Measurements from ENCODE around the gene INPPL1.

The INPPL1 gene

DNA sequence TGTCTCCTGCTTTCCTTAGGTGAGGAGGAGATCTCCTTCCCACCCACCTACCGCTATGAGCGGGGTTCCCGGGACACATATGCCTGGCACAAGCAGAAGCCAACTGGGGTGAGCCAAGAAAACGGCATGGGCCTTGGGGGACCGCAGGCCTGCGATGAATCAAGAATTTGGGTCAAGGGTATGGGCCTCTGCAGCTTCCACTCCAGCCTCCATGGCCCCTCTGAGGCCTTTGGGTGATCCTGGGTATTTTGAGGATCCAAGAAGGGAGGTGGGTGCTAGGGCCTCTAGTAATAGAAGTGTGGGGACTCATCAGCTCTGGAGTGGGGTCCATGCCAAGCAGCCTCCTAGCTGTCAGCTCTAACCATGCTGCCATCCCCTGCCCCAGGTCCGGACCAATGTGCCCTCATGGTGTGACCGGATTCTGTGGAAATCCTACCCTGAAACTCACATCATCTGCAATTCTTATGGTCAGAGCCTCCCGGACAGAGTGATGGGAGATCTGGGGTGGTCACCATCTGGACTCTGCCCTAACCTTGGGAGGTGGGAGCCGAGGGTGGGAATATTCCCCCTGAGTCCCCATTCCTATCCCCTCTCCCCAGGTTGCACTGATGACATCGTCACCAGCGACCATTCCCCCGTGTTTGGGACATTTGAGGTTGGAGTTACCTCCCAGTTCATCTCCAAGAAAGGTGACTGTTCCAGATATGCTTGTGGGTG, 8.6 kb downstream of the INPPL1 start:
- Histone ChIP-seq H3K27me3 (replicated peaks; ENCODE audit: insufficient read depth, low read length) (no peaks in the 10 kb centered on the region), H3K9ac (ENCODE audit: low read length) (no peak overlapping the region), H3K36me3 (replicated peaks; ENCODE audit: insufficient read depth, low read length) (no peaks in the 10 kb centered on the region), H3K9me3 (replicated peaks; ENCODE audit: insufficient read depth, low read length) (no peaks in the 10 kb centered on the region), H3F3A (ENCODE audit: insufficient read depth, low read length) (no peaks in the 10 kb centered on the region), H3K79me2 (ENCODE audit: low read length) (no peaks in the 10 kb centered on the region), H3K9me2 (replicated peaks; ENCODE audit: insufficient read depth, low read length) (no peaks in the 10 kb centered on the region), H3K4me1 (ENCODE audit: low read length) (no peaks in the 10 kb centered on the region), H4K20me1 (ENCODE audit: insufficient read depth, low read length) (no peaks in the 10 kb centered on the region), H3K27ac (ENCODE audit: low read length) (no peak overlapping the region), H3K4me3 (ENCODE audit: low read length) (no peak overlapping the region), H3K4me2 (ENCODE audit: low read depth, low read length) (no peak overlapping the region), H2AFZ (ENCODE audit: low read length) (no peak overlapping the region)
- no peak for DNase-seq
- TF ChIP-seq EZH2 (optimal IDR thresholded peaks at IDR 0.05; ENCODE audit: low read depth, low read length) (no peak), EZH2phosphoT487 (IDR thresholded peaks at IDR 0.05; ENCODE audit: low read length) (no peak)
- TF ChIP-seq, protein P1, sequence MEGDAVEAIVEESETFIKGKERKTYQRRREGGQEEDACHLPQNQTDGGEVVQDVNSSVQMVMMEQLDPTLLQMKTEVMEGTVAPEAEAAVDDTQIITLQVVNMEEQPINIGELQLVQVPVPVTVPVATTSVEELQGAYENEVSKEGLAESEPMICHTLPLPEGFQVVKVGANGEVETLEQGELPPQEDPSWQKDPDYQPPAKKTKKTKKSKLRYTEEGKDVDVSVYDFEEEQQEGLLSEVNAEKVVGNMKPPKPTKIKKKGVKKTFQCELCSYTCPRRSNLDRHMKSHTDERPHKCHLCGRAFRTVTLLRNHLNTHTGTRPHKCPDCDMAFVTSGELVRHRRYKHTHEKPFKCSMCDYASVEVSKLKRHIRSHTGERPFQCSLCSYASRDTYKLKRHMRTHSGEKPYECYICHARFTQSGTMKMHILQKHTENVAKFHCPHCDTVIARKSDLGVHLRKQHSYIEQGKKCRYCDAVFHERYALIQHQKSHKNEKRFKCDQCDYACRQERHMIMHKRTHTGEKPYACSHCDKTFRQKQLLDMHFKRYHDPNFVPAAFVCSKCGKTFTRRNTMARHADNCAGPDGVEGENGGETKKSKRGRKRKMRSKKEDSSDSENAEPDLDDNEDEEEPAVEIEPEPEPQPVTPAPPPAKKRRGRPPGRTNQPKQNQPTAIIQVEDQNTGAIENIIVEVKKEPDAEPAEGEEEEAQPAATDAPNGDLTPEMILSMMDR (IDR thresholded peaks at IDR 0.05; ENCODE audit: low read length), result no peak

DNA sequence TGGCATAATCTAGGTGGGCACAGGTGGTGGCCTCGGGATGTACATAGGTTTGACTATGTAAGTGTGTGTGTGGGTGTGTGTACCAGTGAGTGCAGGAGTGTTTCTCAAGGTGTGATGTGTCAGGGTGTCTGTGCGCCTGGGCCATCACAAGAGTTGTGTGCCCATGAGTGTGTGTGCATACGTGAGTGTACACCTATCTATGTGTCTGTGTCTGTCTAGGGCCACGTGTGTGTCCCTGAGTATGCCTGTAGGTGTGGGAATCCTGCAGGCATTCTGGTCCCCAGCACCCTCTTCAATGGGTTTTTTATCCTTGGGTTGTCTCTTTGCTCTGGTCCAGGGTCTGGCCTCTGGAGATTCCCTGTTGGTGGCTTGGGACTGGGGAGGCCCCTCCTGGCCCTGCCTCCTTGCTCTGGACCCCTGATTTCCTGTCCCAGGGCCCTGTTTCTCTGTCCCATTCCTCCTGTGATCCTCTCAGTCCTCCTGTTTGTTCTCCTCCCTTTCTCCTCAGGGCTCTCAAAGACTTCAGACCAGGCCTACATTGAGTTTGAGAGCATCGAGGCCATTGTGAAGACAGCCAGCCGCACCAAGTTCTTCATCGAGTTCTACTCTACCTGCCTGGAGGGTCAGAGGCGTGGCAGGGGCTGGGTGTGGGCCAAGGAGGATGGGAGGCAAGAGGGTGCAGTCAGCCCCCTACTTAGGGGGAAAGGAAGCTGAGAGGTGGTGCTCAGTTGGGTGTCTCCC, 9.4 kb downstream of the INPPL1 start:
- Histone ChIP-seq H3K4me2 (ENCODE audit: low read depth, low read length) (no peak overlapping the region), H3K9ac (ENCODE audit: low read length) (no peak overlapping the region), H3F3A (ENCODE audit: insufficient read depth, low read length) (no peaks in the 10 kb centered on the region), H3K27ac (ENCODE audit: low read length) (no peak overlapping the region), H3K9me2 (replicated peaks; ENCODE audit: insufficient read depth, low read length) (no peaks in the 10 kb centered on the region), H3K79me2 (ENCODE audit: low read length) (no peaks in the 10 kb centered on the region), H3K27me3 (replicated peaks; ENCODE audit: insufficient read depth, low read length) (peaks cover 2% of the 10 kb centered on the region; the same call in 1 of the 2 replicates), H4K20me1 (ENCODE audit: insufficient read depth, low read length) (no peaks in the 10 kb centered on the region), H3K36me3 (replicated peaks; ENCODE audit: insufficient read depth, low read length) (no peaks in the 10 kb centered on the region), H3K4me3 (ENCODE audit: low read length) (no peak overlapping the region), H3K4me1 (ENCODE audit: low read length) (no peaks in the 10 kb centered on the region), H2AFZ (ENCODE audit: low read length) (no peak overlapping the region), H3K9me3 (replicated peaks; ENCODE audit: insufficient read depth, low read length) (no peaks in the 10 kb centered on the region)
- TF ChIP-seq EZH2 (optimal IDR thresholded peaks at IDR 0.05; ENCODE audit: low read depth, low read length), result no peak
- no peak for TF ChIP-seq EZH2phosphoT487 (IDR thresholded peaks at IDR 0.05; ENCODE audit: low read length)
- TF ChIP-seq, protein P1 (IDR thresholded peaks at IDR 0.05; ENCODE audit: low read length), result no peak
- DNase-seq, result no peak

DNA sequence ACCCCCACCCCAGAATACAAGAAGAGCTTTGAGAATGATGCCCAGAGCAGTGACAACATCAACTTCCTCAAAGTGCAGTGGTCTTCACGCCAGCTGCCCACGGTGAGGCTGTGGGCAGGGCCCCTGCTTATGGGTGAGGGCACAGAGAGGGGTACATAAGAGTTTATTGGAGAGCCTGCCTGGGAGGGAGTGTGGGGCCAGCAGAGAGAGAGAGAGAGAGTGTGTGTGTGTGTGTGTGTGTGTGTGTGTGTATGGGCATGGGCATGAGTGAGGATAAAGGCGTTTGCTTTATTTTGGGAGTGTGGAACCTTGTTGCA, 9.9 kb downstream of the INPPL1 start:
- Histone ChIP-seq H3K9ac (ENCODE audit: low read length) (no peak overlapping the region), H3K9me3 (replicated peaks; ENCODE audit: insufficient read depth, low read length) (no peaks in the 10 kb centered on the region), H3K27ac (ENCODE audit: low read length) (no peak overlapping the region), H3K9me2 (replicated peaks; ENCODE audit: insufficient read depth, low read length) (no peaks in the 10 kb centered on the region), H3K4me1 (ENCODE audit: low read length) (no peaks in the 10 kb centered on the region), H3K79me2 (ENCODE audit: low read length) (no peaks in the 10 kb centered on the region), H2AFZ (ENCODE audit: low read length) (no peak overlapping the region), H3K36me3 (replicated peaks; ENCODE audit: insufficient read depth, low read length) (no peaks in the 10 kb centered on the region), H3K27me3 (replicated peaks; ENCODE audit: insufficient read depth, low read length) (peaks cover 7% of the 10 kb centered on the region), H3K4me2 (ENCODE audit: low read depth, low read length) (no peak overlapping the region), H3K4me3 (ENCODE audit: low read length) (no peak overlapping the region), H3F3A (ENCODE audit: insufficient read depth, low read length) (no peaks in the 10 kb centered on the region), H4K20me1 (ENCODE audit: insufficient read depth, low read length) (no peaks in the 10 kb centered on the region)
- DNase-seq, result no peak
- TF ChIP-seq, protein P1 (IDR thresholded peaks at IDR 0.05; ENCODE audit: low read length), result no peak
- no peak for TF ChIP-seq EZH2 (optimal IDR thresholded peaks at IDR 0.05; ENCODE audit: low read depth, low read length)
- TF ChIP-seq EZH2phosphoT487 (IDR thresholded peaks at IDR 0.05; ENCODE audit: low read length), result no peak

Data from MM.1S (cell line).